Gastroesophageal sphincter (tissue), 3 donors: ENCODE data around the gene SERPINB12.

Experiments
- CTCF ChIP-seq, 4 experiments: fragments of 200-600 bp in 2 of 4; fragments of 450-650 bp in 2 of 4; sonication (generic) in 1 of 4; IDR thresholded peaks; one replicate each; pipeline ENCODE4 v1.5.1; 2017 to 2019; ENCODE audit warnings: antibody characterized with exemption in 4 of 4, mild to moderate bottlenecking in 2 of 4, moderate library complexity in 2 of 4
- EP300 ChIP-seq: sonication (generic); formaldehyde crosslinking; IDR thresholded peaks from one replicate; pipeline ENCODE4 v1.6.1; 2017; ENCODE audit warnings: antibody characterized with exemption, mild to moderate bottlenecking
- POLR2A ChIP-seq, 2 donors: fragments of 450-650 bp; IDR thresholded peaks; one replicate each; pipeline ENCODE4 v1.6.1; 2017; ENCODE audit warnings: antibody characterized with exemption in 2 of 2, mild to moderate bottlenecking in 2 of 2, moderate library complexity in 1 of 2
- POLR2AphosphoS5 ChIP-seq: sonication (generic); formaldehyde crosslinking; IDR thresholded peaks from one replicate; pipeline ENCODE4 v1.6.1; 2017; ENCODE audit warnings: antibody characterized with exemption

- TF ChIP-seq CTCF (IDR thresholded peaks at IDR 0.05), result no peak
- no peak for TF ChIP-seq POLR2AphosphoS5
- TF ChIP-seq POLR2A (IDR thresholded peaks at IDR 0.05), result no peak
- no peak for TF ChIP-seq EP300
These were observed 26.4 kb upstream of the SERPINB12 start for GRCh38 chr18:63515801-63516200.
